ACC112 (cell line): ENCODE results near the gene TAAR5.
"Not testable (repeated sequence)": the region's sequence is repeated elsewhere in the genome, so short reads cannot be mapped to it uniquely, and the experiment has no call there.

ENCODE experiments used
- H2AFZ ChIP-seq: fragments of 200-600 bp; sonication (generic); one replicate; pipeline ENCODE4 v1.6.0; 2017; ENCODE audit warnings: antibody characterized with exemption, low read length; ENCODE audit not compliant: unreplicated experiment
- H3K27ac ChIP-seq: fragments of 200-600 bp; sonication (generic); 2 replicates; pipeline ENCODE4 v1.5.1; 2014; ENCODE audit warnings: low read depth, mild to moderate bottlenecking, antibody characterized with exemption, low read length, moderate library complexity
- H3K27me3 ChIP-seq: fragments of 200-600 bp; sonication (generic); 2 replicates; pipeline ENCODE4 v1.6.1; 2014; ENCODE audit warnings: mild to moderate bottlenecking, antibody characterized with exemption, low read length, moderate library complexity, mixed read lengths; ENCODE audit not compliant: insufficient read depth
- H3K36me3 ChIP-seq: fragments of 200-600 bp; sonication (generic); 2 replicates; pipeline ENCODE4 v1.6.1; 2016; ENCODE audit warnings: mild to moderate bottlenecking, antibody characterized with exemption, low read length, moderate library complexity, mixed read lengths; ENCODE audit not compliant: insufficient read depth
- H3K4me1 ChIP-seq: fragments of 200-600 bp; sonication (generic); one replicate; pipeline ENCODE4 v1.6.1; 2016; ENCODE audit warnings: low read length, mixed read lengths; ENCODE audit not compliant: insufficient read depth, unreplicated experiment, control insufficient read depth
- H3K4me3 ChIP-seq: fragments of 200-600 bp; sonication (generic); 2 replicates; pipeline ENCODE4 v1.5.1; 2014; ENCODE audit warnings: mild to moderate bottlenecking, low read depth, low read length
- H3K79me2 ChIP-seq: fragments of 200-600 bp; sonication (generic); one replicate; pipeline ENCODE4 v1.6.0; 2016; ENCODE audit warnings: low read length; ENCODE audit not compliant: control insufficient read depth, unreplicated experiment, insufficient read depth

The TAAR5 gene

DNA sequence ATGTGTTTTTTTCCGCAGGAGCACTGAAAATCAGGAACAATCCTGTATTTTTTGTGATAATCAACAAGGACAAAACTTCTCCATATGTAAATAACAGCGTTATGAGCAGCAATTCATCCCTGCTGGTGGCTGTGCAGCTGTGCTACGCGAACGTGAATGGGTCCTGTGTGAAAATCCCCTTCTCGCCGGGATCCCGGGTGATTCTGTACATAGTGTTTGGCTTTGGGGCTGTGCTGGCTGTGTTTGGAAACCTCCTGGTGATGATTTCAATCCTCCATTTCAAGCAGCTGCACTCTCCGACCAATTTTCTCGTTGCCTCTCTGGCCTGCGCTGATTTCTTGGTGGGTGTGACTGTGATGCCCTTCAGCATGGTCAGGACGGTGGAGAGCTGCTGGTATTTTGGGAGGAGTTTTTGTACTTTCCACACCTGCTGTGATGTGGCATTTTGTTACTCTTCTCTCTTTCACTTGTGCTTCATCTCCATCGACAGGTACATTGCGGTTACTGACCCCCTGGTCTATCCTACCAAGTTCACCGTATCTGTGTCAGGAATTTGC is 19.2 kb downstream of the TAAR5 start, which contains the start of gene TAAR6:
Gene TAAR6, plus strand, starts transcription at position 102 of the 557 bp plus-strand sequence. Its CDS starts 0 bp downstream, at position 102.
- H3K4me3 ChIP-seq, result no peak within 1 kb of the TSS
- H3K79me2 ChIP-seq, result no peaks in the 10 kb centered on the region
- no peak within 1 kb of the TSS for H2AFZ ChIP-seq
- no peaks in the 10 kb centered on the region for H3K4me1 ChIP-seq
- no peak within 1 kb of the TSS for H3K27ac ChIP-seq
- no peaks in the 10 kb centered on the region for H3K36me3 ChIP-seq
- peaks cover 95% of the 10 kb centered on the region for H3K27me3 ChIP-seq

DNA sequence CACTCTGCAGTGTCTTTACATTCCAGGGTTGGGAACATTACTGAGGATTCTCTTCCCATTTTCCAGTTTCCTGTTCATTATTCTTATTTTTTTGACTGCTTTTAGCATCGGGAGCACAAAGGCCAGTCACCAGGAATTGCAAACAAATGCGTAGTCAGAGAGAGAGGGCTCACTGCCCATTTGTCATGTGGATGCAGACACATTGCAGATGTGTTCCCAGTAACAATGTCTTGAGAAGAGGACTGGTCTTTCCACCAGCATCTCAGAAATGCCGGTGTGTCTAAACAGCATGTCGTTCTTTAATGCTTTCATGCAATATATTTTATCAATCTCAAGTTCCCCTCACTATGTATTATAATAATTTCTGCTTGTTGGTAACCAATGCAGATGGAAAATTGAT is 20.4 kb downstream of the TAAR5 start:
- H3K4me3 ChIP-seq, result no peak overlapping the region
- no peaks in the 10 kb centered on the region for H3K36me3 ChIP-seq
- peaks cover 95% of the 10 kb centered on the region for H3K27me3 ChIP-seq
- no peaks in the 10 kb centered on the region for H3K79me2 ChIP-seq
- no peak overlapping the region for H2AFZ ChIP-seq
- H3K4me1 ChIP-seq, result no peaks in the 10 kb centered on the region
- no peak overlapping the region for H3K27ac ChIP-seq

DNA sequence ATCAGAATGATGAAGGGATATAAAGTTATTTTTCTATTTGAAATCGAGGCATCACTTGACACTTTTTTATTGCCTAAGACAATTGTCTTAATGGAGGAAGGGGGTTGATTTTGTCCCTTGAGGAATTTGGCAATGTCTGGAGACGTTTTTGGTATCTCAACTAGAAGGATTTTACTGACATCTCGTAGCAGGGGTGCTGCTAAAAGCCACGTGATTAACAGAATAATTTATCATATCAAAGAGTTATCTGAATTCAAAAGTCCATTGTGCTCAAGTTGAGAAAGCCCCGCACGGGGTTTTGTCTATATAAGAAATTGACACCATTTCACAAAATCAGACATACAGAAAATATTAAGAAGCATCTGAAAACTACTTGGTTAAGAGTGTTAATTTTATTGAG is 20.9 kb downstream of the TAAR5 start:
- Histone ChIP-seq H2AFZ (no peak overlapping the region), H3K79me2 (no peaks in the 10 kb centered on the region), H3K27ac (no peak overlapping the region), H3K4me1 (no peaks in the 10 kb centered on the region), H3K36me3 (no peaks in the 10 kb centered on the region), H3K27me3 (peaks cover 95% of the 10 kb centered on the region), H3K4me3 (no peak overlapping the region)

DNA sequence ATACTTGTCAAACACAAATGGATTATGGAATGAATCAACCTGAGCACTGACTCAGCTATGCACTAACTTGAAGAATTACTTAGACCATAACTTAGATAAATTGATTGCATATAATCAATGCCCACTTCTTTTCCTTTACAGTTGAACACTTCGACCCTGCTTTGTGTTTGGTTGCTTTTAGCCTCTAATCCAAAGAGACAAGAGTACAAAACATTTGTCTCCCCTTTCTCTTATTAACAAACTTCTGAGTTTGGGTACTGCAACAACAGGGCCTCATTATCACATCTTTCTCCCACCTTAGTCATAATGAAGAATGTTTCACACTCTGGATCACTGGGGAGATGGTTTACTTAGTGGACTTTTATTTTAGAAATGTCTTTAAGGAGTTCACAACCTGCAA is 22.0 kb downstream of the TAAR5 start:
- no peak overlapping the region for H3K4me3 ChIP-seq
- no peak overlapping the region for H3K27ac ChIP-seq
- no peak overlapping the region for H2AFZ ChIP-seq
- H3K79me2 ChIP-seq, result no peaks in the 10 kb centered on the region
- no peaks in the 10 kb centered on the region for H3K36me3 ChIP-seq
- no peaks in the 10 kb centered on the region for H3K4me1 ChIP-seq
- H3K27me3 ChIP-seq, result peaks cover 97% of the 10 kb centered on the region

DNA sequence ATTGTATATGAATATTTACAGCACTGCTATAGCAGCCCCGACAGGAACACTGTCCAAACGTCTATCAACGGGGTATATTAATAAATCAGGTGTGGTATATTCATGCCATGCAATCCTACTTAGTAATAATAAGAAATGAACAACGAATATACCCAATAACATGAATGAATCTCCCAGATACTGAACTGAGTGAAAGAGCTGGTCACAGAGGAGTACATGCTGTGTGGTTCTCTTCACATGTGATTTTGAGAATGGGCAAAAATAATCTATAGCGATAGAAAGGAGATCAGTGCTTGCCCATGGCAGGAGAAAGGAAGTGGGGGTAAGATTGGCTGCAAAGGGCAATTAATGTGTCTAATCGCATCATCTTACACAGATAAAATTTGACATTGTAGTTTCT is 23.1 kb downstream of the TAAR5 start:
- H3K4me1 ChIP-seq, result no peaks in the 10 kb centered on the region
- H2AFZ ChIP-seq, result no peak overlapping the region
- no peak overlapping the region for H3K27ac ChIP-seq
- H3K79me2 ChIP-seq, result no peaks in the 10 kb centered on the region
- peaks cover 97% of the 10 kb centered on the region for H3K27me3 ChIP-seq
- no peaks in the 10 kb centered on the region for H3K36me3 ChIP-seq
- H3K4me3 ChIP-seq, result no peak overlapping the region

DNA sequence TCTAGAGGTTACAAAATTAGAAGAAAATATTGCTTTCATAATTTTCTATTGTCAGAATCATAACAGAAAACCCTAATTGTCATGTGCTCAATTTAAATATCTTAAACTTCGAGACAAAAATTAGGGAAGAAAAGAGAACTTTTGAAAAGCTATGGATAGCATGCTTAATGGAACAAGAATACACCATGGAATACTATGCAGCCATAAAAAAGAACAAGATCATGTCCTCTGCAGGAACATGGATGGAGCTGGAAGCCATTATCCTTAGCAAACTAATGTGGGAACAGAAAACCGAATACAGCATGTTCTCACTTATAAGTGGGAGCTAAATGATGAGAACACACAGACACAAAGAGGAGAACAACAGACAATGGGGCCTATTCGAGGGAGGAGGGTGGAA is 29.5 kb downstream of the TAAR5 start:
- peaks cover 83% of the 10 kb centered on the region for H3K27me3 ChIP-seq
- not testable (repeated sequence) for H3K4me1 ChIP-seq, H3K36me3 ChIP-seq, H3K4me3 ChIP-seq, H3K79me2 ChIP-seq, H2AFZ ChIP-seq, H3K27ac ChIP-seq

DNA sequence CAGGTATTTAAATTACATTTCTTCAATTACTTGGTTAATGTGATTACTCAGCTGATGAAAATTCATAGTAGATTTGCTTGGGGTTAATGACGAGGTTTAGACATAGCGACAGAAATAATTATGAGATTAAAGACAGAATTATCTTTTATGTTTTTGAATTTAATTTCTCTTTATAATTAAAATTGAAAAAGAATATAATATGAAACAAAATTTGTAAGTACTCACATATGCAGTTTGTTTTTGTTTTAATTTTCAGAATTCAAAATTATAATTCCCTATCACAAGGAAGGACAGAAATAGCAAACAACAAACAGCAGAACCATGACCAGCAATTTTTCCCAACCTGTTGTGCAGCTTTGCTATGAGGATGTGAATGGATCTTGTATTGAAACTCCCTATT is 37.2 kb downstream of the TAAR5 start, which contains the start of gene TAAR8:
Gene TAAR8, plus strand, starts transcription at position 301 of the 400 bp plus-strand sequence. Its CDS starts 21 bp downstream, at position 322.
- Histone ChIP-seq H3K79me2 (no peaks in the 10 kb centered on the region), H3K4me3 (no peak within 1 kb of the TSS), H2AFZ (no peak within 1 kb of the TSS), H3K4me1 (no peaks in the 10 kb centered on the region), H3K36me3 (no peaks in the 10 kb centered on the region), H3K27ac (no peak within 1 kb of the TSS), H3K27me3 (peaks cover 87% of the 10 kb centered on the region)

DNA sequence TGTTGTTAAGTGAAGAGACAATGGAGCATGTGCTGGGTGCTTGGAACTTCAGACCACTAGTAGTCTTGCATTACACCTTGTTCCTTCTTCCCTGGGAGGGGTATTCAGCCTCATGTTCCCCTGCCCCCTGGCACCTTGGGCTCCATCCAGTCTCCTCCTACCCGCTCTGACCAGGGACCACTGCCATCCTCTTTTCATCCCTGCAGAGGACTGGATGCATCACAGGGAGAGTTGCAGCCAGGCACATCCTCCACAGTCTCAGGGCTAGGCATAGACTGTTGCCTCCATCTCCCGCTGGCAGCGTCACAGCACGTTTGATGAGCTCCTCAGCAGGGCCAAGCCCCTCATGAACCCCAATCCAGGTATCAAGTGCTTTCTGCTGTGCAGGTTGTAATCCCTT is 38.3 kb downstream of the TAAR5 start:
- no peak overlapping the region for H2AFZ ChIP-seq

DNA sequence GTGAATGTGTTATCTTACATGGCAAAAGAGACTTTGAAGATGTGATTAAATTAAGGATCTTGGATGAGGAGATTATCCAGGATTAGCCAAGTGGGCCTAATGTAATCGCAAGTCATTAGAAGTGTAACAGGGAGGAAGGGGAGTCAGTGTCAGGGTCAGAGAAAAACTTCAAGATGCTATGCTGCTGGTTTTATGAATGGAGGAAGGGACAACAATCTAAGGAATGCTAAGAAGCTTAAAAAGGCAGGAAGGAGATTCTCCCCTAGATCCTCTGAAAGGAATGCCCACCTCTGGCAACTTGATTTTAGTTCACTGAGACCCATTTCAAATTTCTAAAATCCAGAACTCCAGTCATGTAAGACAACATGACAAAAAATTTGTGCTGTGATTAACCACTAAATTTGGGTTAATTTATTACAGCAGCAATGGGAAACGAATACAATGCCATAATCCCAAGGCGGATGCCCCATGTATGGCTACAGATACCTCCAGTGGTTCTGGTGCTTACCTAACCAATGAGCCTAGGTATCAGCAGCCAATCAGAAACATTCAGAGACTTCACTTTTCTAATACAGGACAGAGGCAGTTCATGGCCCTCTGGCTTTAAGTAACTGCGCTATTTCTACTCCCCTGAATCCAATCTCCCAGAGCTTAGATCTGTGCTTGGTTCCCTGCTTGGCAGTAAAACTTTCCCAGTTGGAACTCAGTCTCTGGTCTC is 40.6 kb downstream of the TAAR5 start:
- Histone ChIP-seq H3K36me3 (no peaks in the 10 kb centered on the region), H3K4me3 (no peak overlapping the region), H3K4me1 (no peaks in the 10 kb centered on the region), H3K27me3 (peaks cover 83% of the 10 kb centered on the region), H3K79me2 (no peaks in the 10 kb centered on the region), H2AFZ (no peak overlapping the region), H3K27ac (no peak overlapping the region)

More for the DNA sequence above, 38.3 kb downstream of the TAAR5 start:
- no peaks in the 10 kb centered on the region for H3K79me2 ChIP-seq
- no peak overlapping the region for H3K27ac ChIP-seq
- no peak overlapping the region for H3K4me3 ChIP-seq
- peaks cover 82% of the 10 kb centered on the region for H3K27me3 ChIP-seq
- no peaks in the 10 kb centered on the region for H3K36me3 ChIP-seq
- no peaks in the 10 kb centered on the region for H3K4me1 ChIP-seq

DNA sequence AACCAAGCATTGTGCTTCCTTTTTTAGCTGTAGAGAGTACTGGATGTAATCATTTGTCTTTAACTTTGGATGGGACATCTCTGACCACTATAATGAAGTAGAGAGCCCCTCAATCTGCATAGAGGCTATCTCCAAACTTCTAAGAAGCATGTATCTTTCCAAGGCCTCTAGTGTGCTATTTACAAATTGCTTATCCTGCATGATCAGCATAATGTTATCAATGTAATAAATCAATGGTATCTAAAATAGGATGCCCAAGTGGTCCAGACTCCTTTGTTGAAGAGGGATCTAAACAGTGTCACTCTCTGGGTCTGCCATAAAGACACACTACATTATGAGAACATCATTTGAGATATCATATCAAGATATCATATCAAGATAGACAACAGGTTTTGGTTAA is 44.7 kb downstream of the TAAR5 start:
- no peak overlapping the region for H2AFZ ChIP-seq
- H3K4me3 ChIP-seq, result no peak overlapping the region
- H3K27me3 ChIP-seq, result peaks cover 84% of the 10 kb centered on the region
- no peaks in the 10 kb centered on the region for H3K4me1 ChIP-seq
- H3K36me3 ChIP-seq, result no peaks in the 10 kb centered on the region
- H3K79me2 ChIP-seq, result no peaks in the 10 kb centered on the region
- no peak overlapping the region for H3K27ac ChIP-seq
